Renal pelvis (tissue), 4 donors: ENCODE measurements around the gene STK25. TPM values are rescaled to one million over a fixed set of nuclear protein-coding genes. Genes with fewer than 3 reads are reported as not detected.
"Not testable (repeated sequence)": the region's sequence is repeated elsewhere in the genome, so short reads cannot be mapped to it uniquely, and the experiment has no call there.

Source experiments
- DNase-seq: peaks from one replicate; pipeline ENCODE4 v3.0.0-alpha.2; 2013
- polyA plus RNA-seq, 3 donors: library from polyadenylated mRNA; unstranded; fragments of 120-200 nt; gene quantifications; one replicate each; pipeline ENCODE4 v1.2.1, GENCODE V29; 2013; ENCODE audit not compliant: insufficient read length in 3 of 3

The STK25 gene
- polyA plus RNA-seq, 3 donors: 204 to 240 (median 217) TPM

- DNase-seq: no peak
Measured at GRCh38 chr2:241514986-241515737, 6.8 kb upstream of the STK25 start.

GRCh38 chr2:241514553-241514952 lies 6.2 kb upstream of the STK25 start:
- DNase-seq: no peak

- DNase-seq: no peak
Measured at GRCh38 chr2:241511091-241511741, 2.8 kb upstream of the STK25 start.

- no peak for DNase-seq
Measured at GRCh38 chr2:241509155-241509784, 886 bp upstream of the STK25 start.

- DNase-seq: peak; percentile 47
Measured at GRCh38 chr2:241507430-241508239, 749 bp downstream of the STK25 start.

GRCh38 chr2:241506793-241507429 lies 1.5 kb downstream of the STK25 start:
- DNase-seq: no peak

GRCh38 chr2:241506317-241506716 lies 2.1 kb downstream of the STK25 start:
- not testable (repeated sequence) for DNase-seq

- no peak for DNase-seq
Measured at GRCh38 chr2:241505781-241506201, 2.6 kb downstream of the STK25 start.

- DNase-seq: no peak
Measured at GRCh38 chr2:241505086-241505780, 3.2 kb downstream of the STK25 start.

- no peak for DNase-seq
Measured at GRCh38 chr2:241503776-241504392, 4.5 kb downstream of the STK25 start.

- no peak for DNase-seq
Measured at GRCh38 chr2:241502281-241502680, 6.1 kb downstream of the STK25 start.

GRCh38 chr2:241501551-241501950 lies 6.8 kb downstream of the STK25 start:
- no peak for DNase-seq

- DNase-seq: no peak
Measured at GRCh38 chr2:241501099-241501541, 7.3 kb downstream of the STK25 start.

- DNase-seq: no peak
Measured at GRCh38 chr2:241500431-241500975, 7.9 kb downstream of the STK25 start.

GRCh38 chr2:241500016-241500415 lies 8.4 kb downstream of the STK25 start:
- no peak for DNase-seq

- no peak for DNase-seq
Measured at GRCh38 chr2:241499146-241499965, 9.0 kb downstream of the STK25 start.

GRCh38 chr2:241498115-241499070 lies 10.0 kb downstream of the STK25 start:
- DNase-seq: no peak
